Measurements from ENCODE around the gene FAM163B. TPM values are rescaled to one million over a fixed set of nuclear protein-coding genes. Genes with fewer than 3 reads are reported as not detected.

The FAM163B gene
- total RNA-seq, 2 donors from 2014 or later = 0.78 TPM; not detected in 1

DNA sequence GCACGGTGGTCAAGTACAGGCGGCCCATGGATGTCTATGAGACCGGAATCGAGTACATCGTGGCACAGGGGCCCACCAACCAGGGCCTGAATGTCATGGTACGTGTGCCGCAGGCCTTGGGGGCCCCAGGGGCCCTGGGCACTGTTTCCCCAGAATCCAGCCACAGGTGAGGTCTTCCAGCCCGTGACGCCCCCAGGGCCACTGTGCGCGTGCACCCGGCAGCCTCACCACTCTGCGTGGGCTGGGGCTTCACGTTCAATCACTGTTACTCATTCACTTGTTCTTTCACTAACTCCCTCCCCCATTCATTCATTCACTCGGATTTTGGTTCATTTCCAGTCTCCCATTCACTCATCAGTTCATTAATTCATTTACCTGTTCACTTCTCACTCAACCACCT, 62.1 kb downstream of the FAM163B start:
- 78 to 86% methylated on average over 10 to 15 of the region's 15 CpGs for WGBS, 2 donors
- Histone ChIP-seq H3K27ac (no peak overlapping the region), H3K4me3 (no peak overlapping the region), H3K4me1 (no peaks in the 10 kb centered on the region), H3K36me3 (replicated peaks in 1 of 2; ENCODE audit: insufficient read depth in 1 of 2, low read depth in 2 of 2) (no peaks in the 10 kb centered on the region), H3K27me3 (no peaks in the 10 kb centered on the region), H3K9me3 (no peaks in the 10 kb centered on the region)
- intact Hi-C loops (cut with DNase I) = no loop called here
- ATAC-seq (no peak), DNase-seq (no peak)
- TF ChIP-seq CTCF (IDR thresholded peaks at IDR 0.05) (no peak), POLR2A (IDR thresholded peaks at IDR 0.05) (no peak)

- DNase-seq (no peak), ATAC-seq (no peak)
- H3K4me1 ChIP-seq = no peaks in the 10 kb centered on the region
- no peaks in the 10 kb centered on the region for H3K27me3 ChIP-seq
- 75% methylated on average over 8 of the region's 8 CpGs; no CpG with 5 or more reads in 1 of the 2 donors for WGBS, 2 donors
- TF ChIP-seq CTCF (IDR thresholded peaks at IDR 0.05) = no peak
- no peak for TF ChIP-seq POLR2A (IDR thresholded peaks at IDR 0.05)
- intact Hi-C loops (cut with DNase I) = no loop called here
- no peaks in the 10 kb centered on the region for H3K36me3 ChIP-seq (replicated peaks in 1 of 2; ENCODE audit: insufficient read depth in 1 of 2, low read depth in 2 of 2)
- H3K27ac ChIP-seq = no peak overlapping the region
- H3K9me3 ChIP-seq = no peaks in the 10 kb centered on the region
- no peak overlapping the region for H3K4me3 ChIP-seq
These were observed 62.9 kb downstream of the FAM163B start for GRCh38 chr9:133546287-133546680.

- DNase-seq (no peak), ATAC-seq (peak; percentile 39)
- H3K9me3 ChIP-seq = no peaks in the 10 kb centered on the region
- peak overlapping the region in 1 of 4 donors; percentile 44 for H3K27ac ChIP-seq
- no peaks in the 10 kb centered on the region for H3K4me1 ChIP-seq
- WGBS, 2 donors = 70% methylated on average over 16 to 25 of the region's 25 CpGs
- TF ChIP-seq CTCF (IDR thresholded peaks at IDR 0.05) (no peak), POLR2A (IDR thresholded peaks at IDR 0.05) (no peak)
- H3K36me3 ChIP-seq (replicated peaks in 1 of 2; ENCODE audit: insufficient read depth in 1 of 2, low read depth in 2 of 2) = no peaks in the 10 kb centered on the region
- intact Hi-C loops (cut with DNase I) = no loop called here
- no peaks in the 10 kb centered on the region for H3K27me3 ChIP-seq
- H3K4me3 ChIP-seq = no peak overlapping the region
These were observed 63.5 kb downstream of the FAM163B start for GRCh38 chr9:133545494-133546286.

DNA sequence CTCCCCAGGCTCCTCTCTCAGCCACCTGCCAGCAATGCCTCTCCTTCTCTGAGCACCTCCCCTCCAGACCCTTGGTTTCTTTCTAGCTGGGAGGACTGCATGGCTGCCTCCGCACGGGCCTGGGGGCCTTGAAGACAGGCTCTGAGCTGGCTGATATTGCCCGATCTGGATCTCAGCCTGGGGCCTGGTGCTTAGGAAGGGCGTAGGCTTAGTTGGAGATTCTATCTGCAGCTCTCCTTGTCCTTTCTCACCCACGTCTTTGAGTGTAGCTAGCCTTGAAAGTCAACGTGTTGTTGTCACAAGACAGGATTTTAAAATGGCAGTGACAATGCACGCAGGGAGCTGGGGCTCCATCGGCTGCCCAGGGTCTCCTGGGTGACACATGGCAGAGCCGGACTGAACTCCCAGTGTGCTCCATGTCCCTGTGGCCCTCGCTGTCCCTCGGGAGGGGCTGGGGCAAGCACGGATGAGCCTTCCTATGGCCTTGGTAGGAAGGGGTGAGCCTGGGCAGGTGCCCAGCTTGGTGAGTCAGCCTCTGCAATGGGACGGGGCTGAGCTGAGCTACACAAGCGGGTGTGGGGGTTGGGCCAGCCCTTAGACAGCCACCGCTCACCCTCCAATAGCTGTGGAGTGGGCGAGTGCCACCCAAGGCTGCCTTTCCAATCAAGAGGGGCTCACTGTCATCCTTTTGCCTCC, 65.3 kb downstream of the FAM163B start:
- H3K27ac ChIP-seq = no peak overlapping the region
- DNase-seq = no peak
- peaks cover 2% of the 10 kb centered on the region for H3K4me1 ChIP-seq
- 67 to 78% methylated on average over 12 to 15 of the region's 16 CpGs for WGBS, 2 donors
- H3K4me3 ChIP-seq = no peak overlapping the region
- TF ChIP-seq CTCF (IDR thresholded peaks at IDR 0.05) = no peak
- H3K36me3 ChIP-seq (replicated peaks in 1 of 2; ENCODE audit: insufficient read depth in 1 of 2, low read depth in 2 of 2) = no peaks in the 10 kb centered on the region
- no peaks in the 10 kb centered on the region for H3K27me3 ChIP-seq
- ATAC-seq = no peak
- H3K9me3 ChIP-seq = no peaks in the 10 kb centered on the region
- intact Hi-C loops (cut with DNase I) = no loop called here
